SU-DHL-6 (cell line): Measurements from ENCODE around the gene TMEM175.

ENCODE experiments used
- CTCF ChIP-seq: fragments of 200-600 bp; sonication (generic); IDR thresholded peaks from one replicate; pipeline ENCODE4 v1.5.1; 2017; ENCODE audit warnings: antibody characterized with exemption, mild to moderate bottlenecking, low read length, moderate library complexity; ENCODE audit not compliant: insufficient read depth, poor library complexity, severe bottlenecking
- EZH2phosphoT487 ChIP-seq: fragments of 200-600 bp; sonication (generic), shearing (Covaris generic); conservative IDR thresholded peaks from 2 replicates; pipeline ENCODE4 v1.6.1; 2018; ENCODE audit warnings: mild to moderate bottlenecking, antibody characterized with exemption, low read length, moderate library complexity, mixed read lengths

- no peak for TF ChIP-seq CTCF
- TF ChIP-seq EZH2phosphoT487 = no peak
These were observed 7.1 kb upstream of the TMEM175 start for GRCh38 chr4:925171-925570.
